IMR-90 (cell line): ENCODE results near the gene IST1. TPM values are rescaled to one million over a fixed set of nuclear protein-coding genes. Genes with fewer than 3 reads are reported as not detected.

Experiments used
- ATAC-seq: fragments of 200-7000 bp; cut with Tn5 transposase; 2 replicates; pipeline ENCODE4 v1.9.1; 2020; ENCODE audit warnings: low read depth, mild to moderate bottlenecking, moderate library complexity
- BruUV-seq: library from RNA; stranded (reverse); fragments of 400-500 nt; replicated peaks from 2 replicates; lab custom pipeline; 2021; lab: Mats Ljungman, UMichigan
- CTCF ChIA-PET: fragments of 300-600 bp; formaldehyde crosslinking; extraction: SDS; loops from one replicate; lab custom pipeline; 2021; ENCODE audit warnings: antibody characterized with exemption; lab: Yijun Ruan, JAX
- POLR2A ChIA-PET: fragments of 300-600 bp; sonication (Branson Sonifier 250); formaldehyde crosslinking; loops from one replicate; lab custom pipeline; 2022; ENCODE audit warnings: antibody characterized with exemption; ENCODE audit not compliant: unreplicated experiment; lab: Charles Lee
- DNase-seq: peaks from one replicate; pipeline ENCODE4 v3.0.0; 2013
- H2AFZ ChIP-seq: replicated peaks from 2 replicates; pipeline ENCODE3; 2013; ENCODE audit warnings: low read length, mild to moderate bottlenecking; ENCODE audit not compliant: poor library complexity
- H2AK5ac ChIP-seq: 2 replicates; pipeline ENCODE4 v1.6.1; 2013; ENCODE audit warnings: low read depth, low read length, inconsistent platforms
- H2AK9ac ChIP-seq: replicated peaks from 2 replicates; pipeline ENCODE3; 2013; ENCODE audit warnings: mild to moderate bottlenecking, low read depth, low read length, moderate library complexity; ENCODE audit not compliant: poor library complexity
- H2BK120ac ChIP-seq: 2 replicates; pipeline ENCODE4 v1.6.1; 2013; ENCODE audit warnings: low read depth, low read length, inconsistent platforms
- H2BK15ac ChIP-seq: 3 replicates; pipeline ENCODE4 v1.6.1; 2013; ENCODE audit warnings: low read depth, low read length, inconsistent platforms
- H2BK20ac ChIP-seq: 2 replicates; pipeline ENCODE4 v1.6.1; 2013; ENCODE audit warnings: low read depth, mild to moderate bottlenecking, inconsistent platforms, low read length, moderate library complexity
- H2BK5ac ChIP-seq: 2 replicates; pipeline ENCODE4 v1.6.1; 2013; ENCODE audit warnings: mild to moderate bottlenecking, low read depth, low read length, inconsistent platforms; ENCODE audit not compliant: poor library complexity, severe bottlenecking
- H3K14ac ChIP-seq: replicated peaks from 2 replicates; pipeline ENCODE4 v1.6.1; 2013; ENCODE audit warnings: low read depth, low read length, inconsistent platforms
- H3K18ac ChIP-seq: 2 replicates; pipeline ENCODE4 v1.6.1; 2013; ENCODE audit warnings: low read depth, low read length, control low read depth
- H3K23ac ChIP-seq: 2 replicates; pipeline ENCODE4 v1.6.1; 2013; ENCODE audit warnings: low read depth, low read length, inconsistent platforms
- H3K27ac ChIP-seq: 2 replicates; pipeline ENCODE4 v1.5.1; 2013; ENCODE audit warnings: mild to moderate bottlenecking, control low read depth, low read length; ENCODE audit not compliant: insufficient read depth
- H3K27me3 ChIP-seq: 2 replicates; pipeline ENCODE4 v1.6.1; 2013; ENCODE audit warnings: low read length; ENCODE audit not compliant: control insufficient read depth, insufficient read depth
- H3K36me3 ChIP-seq: 2 replicates; pipeline ENCODE4 v1.6.1; 2013; ENCODE audit warnings: low read length, mixed read lengths; ENCODE audit not compliant: control insufficient read depth, insufficient read depth
- H3K4ac ChIP-seq: 2 replicates; pipeline ENCODE4 v1.6.1; 2013; ENCODE audit warnings: low read depth, low read length, inconsistent platforms
- H3K4me1 ChIP-seq: 2 replicates; pipeline ENCODE4 v1.6.1; 2013; ENCODE audit warnings: low read length, mixed read lengths; ENCODE audit not compliant: control insufficient read depth, insufficient read depth
- H3K4me2 ChIP-seq: 2 replicates; pipeline ENCODE4 v1.6.1; 2013; ENCODE audit warnings: low read depth, mild to moderate bottlenecking, control low read depth, low read length, moderate library complexity
- H3K4me3 ChIP-seq: 2 replicates; pipeline ENCODE4 v1.5.1; 2013; ENCODE audit warnings: low read depth, mild to moderate bottlenecking, control low read depth, low read length, moderate library complexity; ENCODE audit not compliant: insufficient read depth
- H3K56ac ChIP-seq: 2 replicates; pipeline ENCODE4 v1.6.1; 2013; ENCODE audit warnings: low read length, inconsistent platforms; ENCODE audit not compliant: insufficient read depth; ENCODE audit errors: extremely low read depth
- H3K79me1 ChIP-seq, 2 experiments: 2 replicates each; pipeline ENCODE4 v1.6.1; 2013; ENCODE audit warnings: low read length in 2 of 2, inconsistent platforms in 1 of 2, low read depth in 1 of 2
- H3K9ac ChIP-seq: 2 replicates; pipeline ENCODE4 v1.6.1; 2013; ENCODE audit warnings: low read depth, low read length, control low read depth
- H3K9me1 ChIP-seq: 2 replicates; pipeline ENCODE4 v1.6.1; 2013; ENCODE audit warnings: low read length, inconsistent platforms; ENCODE audit not compliant: insufficient read depth
- H3K9me3 ChIP-seq: 2 replicates; pipeline ENCODE4 v1.6.1; 2013; ENCODE audit warnings: low read length; ENCODE audit not compliant: control insufficient read depth, insufficient read depth
- H4K20me1 ChIP-seq: 2 replicates; pipeline ENCODE4 v1.6.1; 2013; ENCODE audit warnings: low read length, inconsistent platforms; ENCODE audit not compliant: insufficient read depth
- H4K5ac ChIP-seq: 2 replicates; pipeline ENCODE4 v1.6.1; 2013; ENCODE audit warnings: mild to moderate bottlenecking, low read depth, low read length, control low read depth
- H4K8ac ChIP-seq, 2 experiments: 2 replicates each; pipeline ENCODE4 v1.6.1; 2013; ENCODE audit warnings: low read depth in 2 of 2, low read length in 2 of 2, control low read depth in 1 of 2, inconsistent platforms in 1 of 2
- H4K91ac ChIP-seq: 2 replicates; pipeline ENCODE4 v1.6.1; 2013; ENCODE audit warnings: low read depth, low read length, inconsistent platforms; ENCODE audit not compliant: insufficient read depth
- BHLHE40 ChIP-seq: fragments of 150-350 bp; IDR thresholded peaks from 2 replicates; pipeline ENCODE4 v1.6.1; 2016; ENCODE audit warnings: mild to moderate bottlenecking, low read depth, low read length
- CHD1 ChIP-seq: IDR thresholded peaks from 2 replicates; pipeline ENCODE4 v1.6.1; 2012; ENCODE audit warnings: low read depth, low read length, improper control_type of control experiment
- USF2 ChIP-seq: fragments of 150-350 bp; IDR thresholded peaks from 2 replicates; pipeline ENCODE4 v1.6.1; 2017; ENCODE audit warnings: mild to moderate bottlenecking, antibody characterized with exemption, low read length, low read depth
- WGBS, 2 experiments: methylation state at CpG; one replicate each; pipeline versions ENCODE4 v1.1.5 to v1.1.7; 2013; ENCODE audit warnings: missing lambda C conversion rate in 2 of 2; ENCODE audit not compliant: insufficient read length in 1 of 2; ENCODE audit errors: extremely low coverage in 2 of 2; 5-methylcytosine and 5-hydroxymethylcytosine counted together
- dilution Hi-C: fragments of 300-500 bp; cut with HindIII; formaldehyde crosslinking; loops from one replicate; pipeline ENCODE4 v1.14.3; 2018; ENCODE audit warnings: low sequenced_read_pairs; ENCODE audit not compliant: unreplicated experiment
- in situ Hi-C: fragments of 300-500 bp; cut with MboI; formaldehyde crosslinking; loops from 3 replicates; pipeline ENCODE4 v1.14.3; 2019; ENCODE audit warnings: low sequenced_read_pairs, inconsistent platforms, mixed read lengths
- intact Hi-C: fragments of 100-400 bp; cut with micrococcal nuclease; formaldehyde crosslinking; loops from 2 replicates; pipeline ENCODE4 v1.10.0; 2022
- polyA plus RNA-seq, 3 experiments: library from polyadenylated mRNA; depleted of rRNA; stranded (reverse); fragments of >200 nt; gene quantifications; 2 replicates each; pipeline ENCODE4 v1.2.3, GENCODE V29; 2012; ENCODE audit warnings: low replicate concordance in 1 of 3
- total RNA-seq: library from RNA; depleted of rRNA; stranded (reverse); fragments of >200 nt; gene quantifications from 2 replicates; pipeline ENCODE4 v1.2.3, GENCODE V29; 2012

IST1 gene
- total and polyA plus RNA-seq, 2 of the 4 experiments (the other 2 are of a cell fraction) = 134 to 186 TPM

GRCh38 chr16:71853413-71853812, 41.9 kb upstream of the IST1 start:
- H4K91ac ChIP-seq = no peak overlapping the region
- no peak overlapping the region for H3K14ac ChIP-seq
- dilution Hi-C loops (no loop called here), in situ Hi-C loops (no loop called here), intact Hi-C loops (no loop called here)
- H3K18ac ChIP-seq = no peak overlapping the region
- no CpG with 5 or more reads among the region's 4 CpGs for WGBS, 2 experiments
- no peak overlapping the region for H2AK5ac ChIP-seq
- no peak overlapping the region for H3K4me2 ChIP-seq
- no peaks in the 10 kb centered on the region for H3K4me1 ChIP-seq
- no peak for DNase-seq
- H3K9me3 ChIP-seq = no peaks in the 10 kb centered on the region
- ATAC-seq = no peak
- TF ChIP-seq CHD1 (no peak), BHLHE40 (no peak), USF2 (no peak)
- no peak overlapping the region for H3K23ac ChIP-seq
- no peak overlapping the region for H4K5ac ChIP-seq
- H4K20me1 ChIP-seq = peaks cover 25% of the 10 kb centered on the region
- no peak overlapping the region for H4K8ac ChIP-seq
- no peak overlapping the region for H3K56ac ChIP-seq
- H3K4ac ChIP-seq = no peak overlapping the region
- H3K36me3 ChIP-seq = peaks cover 54% of the 10 kb centered on the region
- no peak overlapping the region for H3K9ac ChIP-seq
- no peaks in the 10 kb centered on the region for H3K27me3 ChIP-seq
- H3K9me1 ChIP-seq = peaks cover 21% of the 10 kb centered on the region
- no peak overlapping the region for H2BK20ac ChIP-seq
- no peak overlapping the region for H3K4me3 ChIP-seq
- H3K79me1 ChIP-seq = peaks cover 28 to 77% of the 10 kb centered on the region in 2 experiments
- POLR2A ChIA-PET = no interaction called here
- H2AK9ac ChIP-seq = no peak overlapping the region
- H2BK15ac ChIP-seq = no peak overlapping the region
- no peak overlapping the region for H2AFZ ChIP-seq
- no TSS peak for BruUV-seq
- no peak overlapping the region for H3K27ac ChIP-seq
- CTCF ChIA-PET = interaction anchor here (0.6 kb wide), 1 partner anchor 22 kb away, joined by 3 read pairs; no protein-coding TSS in a partner anchor
- no peak overlapping the region for H2BK5ac ChIP-seq
- H2BK120ac ChIP-seq = no peak overlapping the region
